Mucosa of gallbladder (tissue), 1 donor: ENCODE results near the gene NOS1. TPM values are rescaled to one million over a fixed set of nuclear protein-coding genes. Genes with fewer than 3 reads are reported as not detected.

Experiments used
- DNase-seq: peaks from one replicate; pipeline ENCODE4 v3.0.0-alpha.2; 2020; ENCODE audit warnings: low spot score
- total RNA-seq: library from RNA; stranded (reverse); gene quantifications from one replicate; pipeline ENCODE4 v1.2.1, GENCODE V29; 2021
- donor health status: DM: no; HTN: no; CAD: no.

Gene NOS1
- total RNA-seq, 1 donor from 2014 or later: 0.40 TPM

DNA sequence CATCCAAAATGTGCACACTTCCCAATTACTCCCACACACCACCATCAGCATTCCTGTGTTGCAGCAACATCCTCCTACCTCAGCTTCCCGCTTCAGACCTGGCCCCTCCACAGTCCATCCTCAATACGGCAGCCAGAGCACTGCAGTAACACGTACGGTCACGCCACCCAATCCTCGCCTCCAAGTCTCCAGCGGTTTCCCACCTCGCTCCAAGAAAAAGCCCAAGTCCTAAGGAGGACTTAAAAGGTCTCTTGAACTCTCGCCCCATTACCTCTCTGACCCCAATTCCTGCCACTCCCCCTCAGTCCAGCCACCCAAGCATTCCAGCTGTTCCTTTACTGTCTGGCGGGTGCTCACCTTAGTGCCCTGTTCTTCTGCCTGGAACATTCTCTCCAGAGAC is 183.1 kb downstream of the NOS1 start:
- no peak for DNase-seq

DNA sequence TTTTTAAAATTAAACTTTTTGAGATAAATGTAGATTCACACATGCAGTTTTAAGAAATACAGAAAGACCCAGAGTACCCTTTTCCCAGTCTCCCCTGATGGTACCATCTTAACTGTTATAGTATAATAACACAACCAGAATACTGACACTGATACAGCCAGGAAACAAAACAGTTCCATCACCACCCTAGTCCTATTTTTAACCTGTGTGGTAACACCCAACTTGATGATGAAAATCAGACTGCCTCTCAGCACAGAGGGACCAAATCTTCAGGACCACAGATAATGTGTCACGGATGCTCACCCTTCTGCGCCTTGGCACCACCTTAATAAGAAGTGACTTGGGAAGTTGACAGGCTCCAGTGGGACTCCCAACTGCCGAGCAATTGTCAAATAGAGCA is 189.3 kb downstream of the NOS1 start:
- no peak for DNase-seq

DNA sequence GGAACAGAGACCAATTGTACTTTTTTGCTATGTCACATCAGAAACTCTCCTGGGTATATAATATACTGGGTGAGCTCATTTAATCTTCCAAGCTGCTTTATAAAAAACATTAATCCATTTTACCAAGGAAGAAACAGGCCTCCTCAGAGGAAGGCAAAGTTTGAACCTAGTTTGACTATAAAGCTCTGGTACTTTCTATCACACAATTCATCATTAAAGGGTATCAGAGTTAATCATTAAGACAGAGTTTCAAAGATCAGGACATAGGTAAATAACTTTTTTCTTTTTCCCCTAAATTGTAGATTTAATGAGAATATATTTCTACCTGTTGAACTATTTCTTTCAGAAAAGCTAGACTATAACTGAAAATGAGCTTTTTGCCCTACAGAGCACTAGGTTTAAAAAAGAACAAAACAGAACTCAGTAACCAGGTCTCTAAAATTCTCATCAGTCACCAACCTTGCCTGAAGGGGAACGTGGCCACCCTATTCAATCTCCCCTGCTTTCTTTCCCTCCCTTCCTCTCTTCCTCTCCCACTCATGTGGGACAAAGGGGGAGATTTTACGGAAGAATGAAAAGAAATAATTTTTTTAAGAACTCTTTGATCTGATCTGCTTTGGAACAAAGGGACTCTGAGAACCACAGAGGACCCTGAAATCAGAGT is 189.8 kb downstream of the NOS1 start:
- DNase-seq: no peak

DNA sequence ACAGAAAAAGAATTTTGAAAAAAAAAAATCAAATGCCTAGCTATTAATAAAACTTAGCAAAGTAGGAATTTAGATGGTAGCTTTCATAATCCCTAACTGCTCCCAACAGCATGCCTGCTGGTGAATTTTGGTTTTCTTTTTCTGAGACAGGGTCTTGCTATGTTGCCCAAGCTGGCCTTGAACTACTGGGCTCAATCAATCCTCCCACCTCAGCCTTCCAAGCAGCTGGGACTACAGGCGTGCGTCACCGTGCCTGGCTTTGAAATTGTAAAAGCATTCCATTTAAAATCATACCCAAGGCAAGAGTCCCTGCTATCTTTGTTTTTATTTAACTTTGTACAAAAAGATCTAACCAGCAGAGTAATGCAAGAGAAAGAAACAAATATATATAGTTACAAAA is 191.9 kb downstream of the NOS1 start:
- DNase-seq: no peak

DNA sequence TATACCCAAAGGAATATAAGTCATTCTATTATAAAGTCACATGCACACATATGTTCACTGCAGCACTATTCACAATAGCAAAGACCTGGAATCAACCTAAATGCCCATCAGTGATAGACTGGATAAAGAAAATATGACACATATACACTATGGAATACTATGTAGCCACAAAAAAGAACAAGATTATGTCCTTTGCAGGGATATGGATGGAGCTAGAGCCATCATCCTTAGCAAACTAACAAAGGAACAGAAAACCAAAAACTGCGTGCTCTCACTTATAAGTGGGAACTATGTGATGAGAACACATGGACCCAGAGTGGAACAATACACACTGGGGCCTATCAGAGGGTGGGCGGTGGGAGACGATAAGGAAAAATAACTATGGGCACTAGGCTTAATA is 192.4 kb downstream of the NOS1 start:
- DNase-seq: no peak

DNA sequence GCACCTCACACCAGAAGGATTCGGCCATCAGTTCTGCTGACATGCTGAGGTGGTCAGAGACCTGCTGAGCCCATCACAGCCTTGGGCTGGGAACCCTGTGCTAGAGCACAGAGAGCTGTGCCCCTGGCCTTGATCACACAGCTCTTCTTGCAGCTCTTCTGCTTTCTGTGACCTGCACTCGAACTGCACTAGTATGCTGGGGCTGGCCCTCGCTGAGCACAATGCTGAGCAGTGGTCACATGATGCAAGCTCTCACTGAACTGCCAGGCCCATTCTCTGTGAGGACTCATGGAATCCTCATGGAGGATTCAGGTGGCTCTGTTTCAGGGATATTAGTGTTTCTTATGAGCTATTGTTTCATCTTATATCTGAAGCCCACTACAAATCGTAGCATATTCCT is 193.7 kb downstream of the NOS1 start:
- DNase-seq: no peak

DNA sequence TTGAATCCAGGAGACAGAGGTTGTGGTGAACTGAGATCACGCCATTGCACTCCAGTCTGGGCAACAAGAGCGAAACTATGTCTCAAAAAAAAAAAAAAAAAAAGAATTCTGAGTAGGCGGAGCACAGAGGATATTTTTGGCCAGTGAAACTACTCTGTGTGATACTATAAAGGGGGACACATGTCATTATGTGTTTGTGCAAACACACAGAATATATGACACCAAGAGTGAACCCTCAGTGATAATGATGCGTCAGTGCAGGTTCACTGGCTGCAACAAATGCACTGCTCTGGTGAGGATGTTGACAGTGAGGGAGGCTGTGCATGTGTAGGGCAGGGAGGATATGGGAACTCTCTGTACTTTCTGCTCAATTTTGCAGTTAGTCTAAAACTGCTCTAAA is 195.3 kb downstream of the NOS1 start:
- no peak for DNase-seq

DNA sequence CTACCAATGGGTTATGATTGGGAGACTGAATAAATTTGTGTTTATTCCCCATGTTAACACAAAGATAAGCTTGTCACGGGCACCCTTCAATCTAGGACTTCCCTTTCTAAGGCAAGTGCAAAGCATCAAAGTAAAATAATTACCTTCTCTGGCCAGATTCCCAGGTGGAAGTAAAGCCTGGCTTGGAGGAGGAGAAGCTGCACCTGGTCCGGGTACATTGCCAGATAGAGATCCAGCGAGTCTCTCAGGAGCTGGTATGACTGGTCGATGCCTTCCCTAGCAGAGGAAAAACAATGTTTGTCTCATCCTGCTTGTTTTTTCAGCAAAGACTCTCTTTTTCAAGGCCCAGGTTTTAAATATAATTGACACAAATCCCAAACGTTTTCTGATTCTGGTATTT is 196.1 kb downstream of the NOS1 start:
- DNase-seq: peak; percentile 64

DNA sequence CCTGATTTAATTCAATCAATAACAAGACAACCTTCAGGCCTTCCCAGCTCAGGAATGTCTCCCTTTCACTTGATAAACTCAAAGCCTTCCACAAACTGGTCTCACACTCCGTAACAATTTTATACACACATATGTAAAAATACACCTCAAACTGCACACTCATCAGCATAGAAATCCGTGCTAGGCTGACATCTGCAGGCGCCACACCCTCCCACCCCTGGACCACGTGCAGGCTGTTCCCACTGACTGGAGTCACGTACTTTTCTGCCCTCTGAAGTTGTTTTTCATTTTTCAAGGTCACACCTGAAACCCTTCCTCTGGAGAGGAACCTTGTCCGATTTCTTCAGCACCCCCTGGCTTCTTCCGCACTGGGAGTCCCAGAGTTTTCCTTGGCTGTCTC is 198.8 kb downstream of the NOS1 start:
- DNase-seq: no peak

DNA sequence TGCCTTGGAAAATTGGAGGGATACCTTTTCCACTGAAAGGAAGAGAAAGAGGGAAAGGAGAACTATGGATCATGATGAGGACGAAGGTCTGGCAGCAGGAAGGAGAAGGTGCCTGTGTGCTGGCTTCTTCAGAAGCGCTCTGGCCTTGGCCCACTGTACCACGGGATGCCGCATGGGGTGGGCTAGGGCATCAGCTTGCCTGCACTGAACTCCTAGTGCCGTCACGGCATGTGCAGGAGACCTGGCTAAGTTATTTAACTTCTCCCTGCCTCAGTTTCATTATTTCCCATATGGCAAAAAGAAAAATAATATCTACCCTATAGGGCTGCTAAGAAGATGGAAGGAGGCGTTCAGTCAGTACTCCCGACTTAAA is 199.3 kb downstream of the NOS1 start:
- DNase-seq: no peak

DNA sequence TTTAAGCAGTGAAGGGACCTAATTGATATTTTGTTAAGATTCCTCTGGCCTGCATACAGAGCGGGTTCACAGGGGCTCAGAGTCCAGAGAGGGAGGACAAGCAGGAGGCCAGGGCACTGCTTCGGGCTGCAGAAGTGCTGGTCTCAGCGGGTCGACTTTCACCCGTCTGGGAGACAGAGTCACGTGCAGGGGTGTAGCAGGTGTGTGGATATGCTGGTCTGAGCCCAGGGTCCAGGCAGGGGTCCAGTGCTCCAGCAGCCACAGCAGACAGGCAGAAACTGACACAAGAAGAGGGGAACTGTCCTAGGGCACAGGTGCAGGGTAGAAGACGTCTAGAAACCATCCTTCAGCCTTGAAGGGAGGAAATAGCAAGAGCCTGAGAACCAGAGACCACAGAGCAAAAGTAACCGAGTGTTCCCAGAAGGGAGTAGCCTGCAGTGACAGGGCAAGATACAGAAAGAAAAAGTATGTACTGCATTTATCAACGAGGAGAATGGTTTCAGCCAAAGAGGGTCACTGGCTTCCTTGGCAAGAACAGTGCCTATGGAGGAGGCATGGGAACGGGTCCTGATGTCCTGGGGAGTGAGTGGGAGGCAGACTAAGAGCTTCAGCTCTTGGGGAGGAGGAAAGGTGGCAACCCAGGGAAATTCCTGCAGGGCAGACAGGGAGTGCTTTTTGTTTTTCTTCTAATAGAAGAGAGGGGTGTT is 199.8 kb downstream of the NOS1 start:
- DNase-seq: no peak

DNA sequence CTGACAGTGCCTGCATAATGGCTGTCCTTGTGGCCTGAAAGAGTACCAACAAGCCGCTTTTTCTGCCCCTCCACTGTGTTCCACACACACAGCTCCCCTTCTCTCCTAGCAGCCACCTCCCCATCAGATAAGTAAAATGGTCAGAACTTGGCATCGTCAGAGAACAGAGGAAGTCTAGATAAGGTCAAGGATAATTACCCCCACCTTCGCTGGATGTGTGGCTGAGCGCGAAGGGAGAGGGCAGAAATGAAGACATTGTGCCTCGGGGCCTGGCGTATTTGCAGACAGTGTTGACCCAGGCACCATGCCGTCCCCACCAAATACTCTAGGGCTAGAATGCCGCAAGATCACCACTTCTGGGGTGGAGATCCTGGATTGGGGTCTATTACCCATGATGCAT is 201.8 kb downstream of the NOS1 start:
- DNase-seq: no peak

DNA sequence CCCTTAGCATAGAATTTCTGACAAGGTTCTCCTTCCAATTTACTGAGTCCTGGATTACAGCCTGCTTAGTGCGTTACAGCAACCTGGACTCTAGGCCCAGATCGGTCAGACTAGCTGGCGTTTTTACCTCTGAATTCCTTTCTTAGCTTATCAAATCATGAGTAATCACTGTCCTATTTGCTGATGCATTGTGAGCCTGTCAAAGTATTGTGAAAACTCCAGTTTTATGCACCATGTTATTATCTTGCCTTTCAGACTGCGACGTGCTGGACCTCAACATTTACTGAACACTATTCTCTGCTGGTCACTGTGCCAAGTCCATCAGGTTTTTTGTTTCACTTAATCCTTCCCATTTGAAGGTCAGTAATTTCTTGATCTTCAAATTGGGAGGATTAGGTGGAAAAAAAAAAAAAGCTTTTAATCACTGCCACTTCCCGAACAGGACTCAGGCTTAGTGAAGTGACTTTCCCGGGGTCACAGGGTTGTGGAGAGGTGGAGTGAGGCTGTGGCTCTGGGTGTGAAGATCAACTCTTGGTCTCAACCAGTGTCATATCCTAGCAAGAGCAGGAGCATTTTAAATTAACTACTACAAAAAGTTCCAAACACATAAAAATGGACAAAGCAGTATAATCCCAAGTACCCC is 202.4 kb downstream of the NOS1 start:
- no peak for DNase-seq

Other genes starting within 250 kb of the NOS1 start
- 69.4 TPM for gene FBXO21, start 171.2 kb downstream of the NOS1 start, total RNA-seq